HL-60 (cell line): ENCODE measurements around the gene ANGPTL3.

Experiments used
- DNase-seq, 2 experiments: peaks; one replicate each; pipeline ENCODE4 v3.0.0-alpha.2; 2010 to 2020; ENCODE audit warnings: low read depth in 1 of 2, low spot score in 1 of 2
- H3K27ac ChIP-seq: fragments of 250-450 bp; sonication (Bioruptor Pico); replicated peaks from 2 replicates; pipeline ENCODE4 v1.5.1; 2020; ENCODE audit warnings: mild to moderate bottlenecking, moderate library complexity
- H3K27me3 ChIP-seq: fragments of 250-450 bp; sonication (Bioruptor Pico); 2 replicates; pipeline ENCODE4 v1.5.1; 2021; ENCODE audit warnings: mild to moderate bottlenecking, moderate library complexity; ENCODE audit not compliant: insufficient read depth, poor library complexity, severe bottlenecking
- H3K4me3 ChIP-seq: replicated peaks from 2 replicates; pipeline ENCODE4 v1.5.1; 2011; ENCODE audit warnings: mild to moderate bottlenecking, control low read depth, low read length; ENCODE audit not compliant: insufficient read depth
- GABPA ChIP-seq: IDR thresholded peaks from 2 replicates; pipeline ENCODE4 v1.6.1; 2012; ENCODE audit warnings: low read depth
- POLR2AphosphoS5 ChIP-seq: IDR thresholded peaks from 2 replicates; pipeline ENCODE4 v1.6.1; 2012; ENCODE audit warnings: low read depth
- REST ChIP-seq: IDR thresholded peaks from 2 replicates; pipeline ENCODE4 v1.6.1; 2012; ENCODE audit warnings: low read depth; ENCODE audit not compliant: insufficient replicate concordance
- SPI1 ChIP-seq: IDR thresholded peaks from 2 replicates; pipeline ENCODE4 v1.6.1; 2012; ENCODE audit warnings: low read depth, mild to moderate bottlenecking, borderline replicate concordance
- TF ChIP-seq, protein P1 (sequence below): IDR thresholded peaks from one replicate; pipeline ENCODE4 v1.5.1; 2011; ENCODE audit warnings: low read length, control low read depth, inconsistent platforms; ENCODE audit not compliant: insufficient read depth

Gene ANGPTL3

DNA sequence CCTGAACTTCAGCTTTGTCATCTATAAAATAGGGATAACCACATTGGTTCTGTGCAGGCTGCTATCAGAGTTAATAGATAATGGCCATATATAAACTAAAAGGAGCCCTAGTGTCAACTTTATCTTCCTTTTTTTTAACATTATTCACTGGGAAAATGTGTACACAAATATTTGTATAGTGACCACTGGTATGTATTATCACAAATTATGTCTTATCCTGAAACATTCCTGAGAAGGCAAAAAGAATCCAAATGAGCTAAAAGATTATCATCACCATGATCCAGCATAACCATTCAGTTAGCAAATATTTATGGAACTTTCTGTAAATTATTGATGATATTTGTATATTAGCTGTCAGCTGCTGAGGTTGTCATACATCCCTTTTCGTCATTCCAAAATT lies 16.6 kb downstream of the ANGPTL3 start:
- TF ChIP-seq POLR2AphosphoS5 (no peak), GABPA (no peak), REST (no peak), SPI1 (no peak)
- TF ChIP-seq, protein P1, sequence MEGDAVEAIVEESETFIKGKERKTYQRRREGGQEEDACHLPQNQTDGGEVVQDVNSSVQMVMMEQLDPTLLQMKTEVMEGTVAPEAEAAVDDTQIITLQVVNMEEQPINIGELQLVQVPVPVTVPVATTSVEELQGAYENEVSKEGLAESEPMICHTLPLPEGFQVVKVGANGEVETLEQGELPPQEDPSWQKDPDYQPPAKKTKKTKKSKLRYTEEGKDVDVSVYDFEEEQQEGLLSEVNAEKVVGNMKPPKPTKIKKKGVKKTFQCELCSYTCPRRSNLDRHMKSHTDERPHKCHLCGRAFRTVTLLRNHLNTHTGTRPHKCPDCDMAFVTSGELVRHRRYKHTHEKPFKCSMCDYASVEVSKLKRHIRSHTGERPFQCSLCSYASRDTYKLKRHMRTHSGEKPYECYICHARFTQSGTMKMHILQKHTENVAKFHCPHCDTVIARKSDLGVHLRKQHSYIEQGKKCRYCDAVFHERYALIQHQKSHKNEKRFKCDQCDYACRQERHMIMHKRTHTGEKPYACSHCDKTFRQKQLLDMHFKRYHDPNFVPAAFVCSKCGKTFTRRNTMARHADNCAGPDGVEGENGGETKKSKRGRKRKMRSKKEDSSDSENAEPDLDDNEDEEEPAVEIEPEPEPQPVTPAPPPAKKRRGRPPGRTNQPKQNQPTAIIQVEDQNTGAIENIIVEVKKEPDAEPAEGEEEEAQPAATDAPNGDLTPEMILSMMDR = no peak
- no peak overlapping the region for H3K27ac ChIP-seq
- no peaks in the 10 kb centered on the region for H3K27me3 ChIP-seq
- no peak overlapping the region for H3K4me3 ChIP-seq
- no peak for DNase-seq

DNA sequence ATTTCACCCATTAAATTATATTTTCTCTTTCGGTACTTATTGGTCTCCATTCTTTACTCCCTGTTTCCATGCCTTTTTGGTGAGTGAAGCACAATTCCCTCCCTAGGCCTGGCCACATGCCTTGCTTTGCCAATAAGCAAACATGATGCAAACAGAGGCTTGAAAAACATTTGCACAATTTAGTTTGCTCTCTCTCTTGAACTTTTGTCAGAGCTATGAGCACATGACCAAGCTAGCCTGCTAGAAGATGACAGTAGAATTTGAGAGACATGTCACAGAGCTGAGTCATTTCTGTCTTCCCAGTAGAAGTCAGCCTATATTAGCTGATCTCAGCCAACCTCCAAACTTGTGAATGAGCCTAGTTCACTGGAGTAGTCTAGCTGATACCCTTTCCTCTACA lies 24.6 kb downstream of the ANGPTL3 start:
- Histone ChIP-seq H3K4me3 (no peak overlapping the region), H3K27ac (peak overlapping the region; percentile 8; the same call in 1 of the 2 replicates), H3K27me3 (no peaks in the 10 kb centered on the region)
- TF ChIP-seq REST (no peak), POLR2AphosphoS5 (no peak), GABPA (no peak), SPI1 (no peak)
- TF ChIP-seq, protein P1 = no peak
- DNase-seq = peak; percentile 69 to 73

- H3K27ac ChIP-seq = no peak overlapping the region
- H3K4me3 ChIP-seq = no peak overlapping the region
- DNase-seq = peak in 1 of 2 experiments; percentile 6
- no peak for TF ChIP-seq GABPA
- no peak for TF ChIP-seq SPI1
- TF ChIP-seq, protein P1 = no peak
- TF ChIP-seq POLR2AphosphoS5 = no peak
- no peak for TF ChIP-seq REST
- H3K27me3 ChIP-seq = no peaks in the 10 kb centered on the region
Observed at GRCh38 chr1:62625415-62625814, 28.1 kb downstream of the ANGPTL3 start.
